HG02840 (cell line): ENCODE measurements around the gene TRAIP.
A peak's percentile ranks its signal among the peaks of the same experiment; 100 is the strongest.
"Not testable (repeated sequence)": the region's sequence is repeated elsewhere in the genome, so short reads cannot be mapped to it uniquely, and the experiment has no call there.

Experiments used
- ATAC-seq: cut with Tn5 transposase; IDR thresholded peaks from one replicate; pipeline ENCODE4 v1.9.1; 2021; ENCODE audit warnings: mild to moderate bottlenecking, moderate library complexity, moderate number of reproducible peaks; ENCODE audit not compliant: unreplicated experiment, low FRiP score

Gene TRAIP

GRCh38 chr3:49831341-49831740 lies 25.0 kb downstream of the TRAIP start:
- no peak for ATAC-seq

GRCh38 chr3:49826016-49826415 lies 30.3 kb downstream of the TRAIP start:
- no peak for ATAC-seq

GRCh38 chr3:49823131-49823530 lies 33.2 kb downstream of the TRAIP start:
- ATAC-seq = not testable (repeated sequence)

GRCh38 chr3:49813497-49814174 lies 42.7 kb downstream of the TRAIP start, which contains the start of gene UBA7:
Gene UBA7, minus strand, starts transcription at chr3:49813953. Its CDS starts 166 bp downstream, at chr3:49813787.
- ATAC-seq = no peak

GRCh38 chr3:49812916-49813496 lies 43.4 kb downstream of the TRAIP start:
- ATAC-seq = no peak

- no peak for ATAC-seq
Observed at GRCh38 chr3:49807431-49808114, 48.8 kb downstream of the TRAIP start.

GRCh38 chr3:49806850-49807249 lies 49.5 kb downstream of the TRAIP start:
- no peak for ATAC-seq

GRCh38 chr3:49805897-49806701 lies 50.3 kb downstream of the TRAIP start:
- ATAC-seq = no peak

GRCh38 chr3:49805367-49805782 lies 51.0 kb downstream of the TRAIP start:
- ATAC-seq = no peak

- no peak for ATAC-seq
Observed at GRCh38 chr3:49804141-49805041, 52.0 kb downstream of the TRAIP start.

GRCh38 chr3:49803465-49804140 lies 52.8 kb downstream of the TRAIP start:
- ATAC-seq = peak; percentile 7

GRCh38 chr3:49802719-49803464 lies 53.5 kb downstream of the TRAIP start, which contains the start of gene INKA1:
Gene INKA1, plus strand, starts transcription at chr3:49803261. Its CDS starts 132 bp downstream, at chr3:49803393.
- ATAC-seq = peak; percentile 62

- no peak for ATAC-seq
Observed at GRCh38 chr3:49801160-49801559, 55.2 kb downstream of the TRAIP start.

GRCh38 chr3:49799761-49800160 lies 56.6 kb downstream of the TRAIP start, which contains the start of gene CDHR4:
Gene CDHR4, minus strand, starts transcription at chr3:49799873. Its CDS starts 61 bp downstream, at chr3:49799812.
- no peak for ATAC-seq

GRCh38 chr3:49799105-49799504 lies 57.3 kb downstream of the TRAIP start:
- ATAC-seq = no peak

GRCh38 chr3:49794926-49795905 lies 61.1 kb downstream of the TRAIP start:
- no peak for ATAC-seq

- ATAC-seq = no peak
Observed at GRCh38 chr3:49794431-49794830, 61.9 kb downstream of the TRAIP start.
